HG03135 (cell line): ENCODE measurements around the gene PCCB.
"Not testable (repeated sequence)": the region's sequence is repeated elsewhere in the genome, so short reads cannot be mapped to it uniquely, and the experiment has no call there.

Source experiments
- ATAC-seq: cut with Tn5 transposase; IDR thresholded peaks from one replicate; pipeline ENCODE4 v1.9.1; 2021; ENCODE audit warnings: mild to moderate bottlenecking, moderate library complexity; ENCODE audit not compliant: unreplicated experiment

Gene PCCB

GRCh38 chr3:136311261-136311660, 61.1 kb downstream of the PCCB start:
- no peak for ATAC-seq

GRCh38 chr3:136311968-136312367, 61.8 kb downstream of the PCCB start:
- no peak for ATAC-seq

- ATAC-seq, result no peak
Observed at GRCh38 chr3:136326316-136326715, 76.2 kb downstream of the PCCB start.

GRCh38 chr3:136327671-136328070, 77.5 kb downstream of the PCCB start:
- no peak for ATAC-seq

GRCh38 chr3:136329593-136329992, 79.5 kb downstream of the PCCB start:
- ATAC-seq, result no peak

GRCh38 chr3:136330900-136331299, 80.8 kb downstream of the PCCB start:
- no peak for ATAC-seq

- ATAC-seq, result no peak
Observed at GRCh38 chr3:136332302-136332701, 82.2 kb downstream of the PCCB start.

GRCh38 chr3:136332776-136333175, 82.6 kb downstream of the PCCB start:
- ATAC-seq, result no peak

- ATAC-seq, result no peak
Observed at GRCh38 chr3:136334209-136334608, 84.1 kb downstream of the PCCB start.

- not testable (repeated sequence) for ATAC-seq
Observed at GRCh38 chr3:136334726-136335125, 84.6 kb downstream of the PCCB start.

- no peak for ATAC-seq
Observed at GRCh38 chr3:136336329-136337100, 86.4 kb downstream of the PCCB start.

GRCh38 chr3:136343446-136343845, 93.3 kb downstream of the PCCB start:
- no peak for ATAC-seq

GRCh38 chr3:136343873-136344555, 93.9 kb downstream of the PCCB start:
- no peak for ATAC-seq

GRCh38 chr3:136346486-136346885, 96.3 kb downstream of the PCCB start:
- no peak for ATAC-seq

GRCh38 chr3:136350132-136350531, 100.0 kb downstream of the PCCB start:
- no peak for ATAC-seq

- ATAC-seq, result no peak
Observed at GRCh38 chr3:136350557-136350956, 100.4 kb downstream of the PCCB start.

- ATAC-seq, result no peak
Observed at GRCh38 chr3:136351351-136351750, 101.2 kb downstream of the PCCB start.

- no peak for ATAC-seq
Observed at GRCh38 chr3:136351905-136352304, 101.8 kb downstream of the PCCB start.

- no peak for ATAC-seq
Observed at GRCh38 chr3:136353461-136353860, 103.3 kb downstream of the PCCB start.

GRCh38 chr3:136366289-136366688, 116.1 kb downstream of the PCCB start:
- no peak for ATAC-seq

GRCh38 chr3:136375800-136376199, 125.7 kb downstream of the PCCB start:
- not testable (repeated sequence) for ATAC-seq

GRCh38 chr3:136377508-136377907, 127.4 kb downstream of the PCCB start:
- no peak for ATAC-seq
